ENCODE results near the gene C8G.

The C8G gene

DNA sequence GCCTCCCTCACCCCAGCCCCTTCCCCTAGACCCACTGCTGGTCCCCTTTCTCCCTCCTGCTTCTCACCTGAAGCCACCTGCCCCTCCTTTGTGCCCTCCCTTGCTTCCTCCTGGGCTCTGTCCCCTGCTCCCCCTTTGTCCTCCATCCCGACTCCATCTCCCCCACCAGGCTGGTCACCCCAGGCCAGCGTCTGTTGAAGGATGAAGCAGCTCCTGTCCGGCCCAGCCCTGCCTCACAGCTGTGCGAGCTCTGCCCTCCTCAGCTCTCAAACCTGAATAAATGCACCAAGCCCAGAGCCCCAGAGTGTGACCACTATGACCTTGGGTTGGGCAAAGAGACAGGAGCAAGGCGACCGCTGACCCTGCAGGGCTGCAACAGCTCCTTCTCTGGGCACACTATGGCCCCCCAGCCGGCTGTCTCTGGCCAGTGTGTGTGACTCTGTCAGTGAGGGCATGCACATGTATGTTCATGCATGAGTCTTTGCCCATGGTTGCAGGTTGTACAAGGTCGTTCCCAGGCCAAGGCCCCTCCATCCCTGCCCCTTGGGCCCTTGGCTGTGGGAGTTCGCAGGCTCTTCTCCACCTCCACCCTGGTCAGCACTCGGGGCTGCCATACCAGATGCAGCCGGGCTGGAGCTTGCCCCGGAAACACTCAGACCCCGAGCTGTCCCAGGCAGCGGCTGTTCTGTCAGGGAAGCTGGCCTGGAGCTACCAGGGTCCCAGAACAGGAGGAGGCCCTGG is 10.3 kb downstream of the C8G start:
- DNase-seq, result no peak

DNA sequence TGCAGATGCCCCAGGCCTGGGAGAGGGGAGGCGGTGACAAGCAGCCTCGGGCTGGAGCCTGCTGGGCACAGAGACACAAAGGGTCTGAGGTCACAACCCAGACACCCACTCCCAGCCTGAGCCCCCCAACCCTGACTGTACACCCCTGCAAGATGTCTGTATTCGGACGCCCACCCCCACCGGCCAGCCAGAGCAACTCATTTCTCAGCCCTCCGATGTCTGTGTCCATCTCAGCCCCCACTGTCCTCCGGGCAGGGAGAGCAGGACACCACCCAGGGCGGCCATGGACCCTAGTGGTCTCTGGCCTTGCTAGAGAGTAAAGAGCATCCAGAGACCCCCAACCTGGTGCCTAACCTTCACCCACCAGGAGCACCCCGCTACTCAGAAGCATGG is 10.9 kb downstream of the C8G start:
- DNase-seq, result no peak

DNA sequence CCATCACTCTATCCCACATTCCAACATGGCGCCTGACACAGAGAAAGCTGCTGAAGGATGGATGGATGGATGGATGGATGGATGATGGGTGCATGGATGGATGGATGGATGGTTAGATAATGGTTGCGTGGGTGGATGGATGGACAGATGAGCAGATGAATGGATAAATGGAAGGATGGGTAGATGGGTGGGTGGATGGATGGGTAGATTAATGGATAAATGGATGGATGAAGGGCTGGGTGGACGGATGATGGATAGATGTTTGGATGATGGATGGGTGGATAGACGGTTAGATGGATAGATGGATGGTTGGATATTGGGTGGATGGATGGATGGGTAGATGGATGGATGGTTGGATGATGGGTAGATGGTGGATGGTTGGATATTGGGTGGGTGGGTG is 11.6 kb downstream of the C8G start:
- no peak for DNase-seq

DNA sequence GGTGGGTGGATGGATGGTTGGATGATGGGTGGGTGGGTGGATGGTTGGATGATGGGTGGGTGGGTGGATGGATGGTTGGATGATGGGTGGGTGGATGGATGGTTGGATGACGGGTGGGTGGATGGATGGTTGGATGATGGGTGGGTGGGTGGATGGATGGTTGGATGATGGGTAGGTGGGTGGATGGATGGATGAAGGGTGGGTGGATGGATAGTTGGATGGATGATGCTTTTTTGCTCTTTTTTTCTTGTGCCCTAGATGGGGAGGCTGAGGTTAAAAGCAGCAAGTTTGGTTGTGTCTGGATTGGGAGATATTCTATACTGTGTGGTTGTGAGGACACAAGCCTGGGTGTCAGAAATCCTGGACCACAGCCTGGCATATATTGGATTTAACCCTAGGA is 12.4 kb downstream of the C8G start:
- no peak for DNase-seq

DNA sequence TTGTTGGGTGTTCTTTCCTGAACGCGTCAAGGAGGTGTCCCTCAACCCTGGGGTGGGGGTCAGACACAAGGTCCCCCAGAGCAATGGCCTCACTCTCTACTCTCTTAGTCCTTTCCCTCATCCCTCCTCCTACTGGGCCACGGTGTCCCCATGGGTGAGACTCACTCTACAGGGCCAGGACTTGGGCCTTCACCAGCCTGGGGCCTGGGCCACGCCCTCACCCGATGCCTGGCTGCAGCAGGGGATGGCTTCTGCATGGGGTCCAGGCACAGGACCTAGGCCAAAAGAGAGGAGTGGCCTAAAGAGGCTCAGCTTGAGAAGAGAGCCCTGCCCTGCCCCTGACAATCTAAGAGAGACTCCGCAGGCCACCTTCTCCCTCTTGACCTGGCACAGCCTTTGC is 12.9 kb downstream of the C8G start:
- no peak for DNase-seq

DNA sequence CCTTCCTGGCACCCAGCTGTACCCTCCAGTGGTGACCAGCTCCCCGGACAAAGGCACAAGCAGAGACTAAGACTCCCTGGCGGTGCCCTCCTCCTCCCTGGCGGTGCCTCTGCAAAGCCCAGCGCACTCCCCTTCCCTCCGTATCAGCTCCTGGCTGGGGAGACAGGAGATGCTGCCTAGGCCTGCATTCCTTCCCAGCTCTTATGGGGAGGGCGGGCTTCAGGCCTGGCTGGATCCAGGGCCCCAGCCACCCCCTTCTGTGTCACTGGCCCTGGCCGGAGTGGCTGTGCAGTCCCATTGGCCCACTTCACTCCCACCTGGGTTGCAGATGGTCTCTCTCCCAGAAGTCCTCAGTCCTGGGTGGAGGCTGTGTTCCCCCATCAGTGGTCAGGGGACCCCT is 13.4 kb downstream of the C8G start:
- DNase-seq, result no peak

DNA sequence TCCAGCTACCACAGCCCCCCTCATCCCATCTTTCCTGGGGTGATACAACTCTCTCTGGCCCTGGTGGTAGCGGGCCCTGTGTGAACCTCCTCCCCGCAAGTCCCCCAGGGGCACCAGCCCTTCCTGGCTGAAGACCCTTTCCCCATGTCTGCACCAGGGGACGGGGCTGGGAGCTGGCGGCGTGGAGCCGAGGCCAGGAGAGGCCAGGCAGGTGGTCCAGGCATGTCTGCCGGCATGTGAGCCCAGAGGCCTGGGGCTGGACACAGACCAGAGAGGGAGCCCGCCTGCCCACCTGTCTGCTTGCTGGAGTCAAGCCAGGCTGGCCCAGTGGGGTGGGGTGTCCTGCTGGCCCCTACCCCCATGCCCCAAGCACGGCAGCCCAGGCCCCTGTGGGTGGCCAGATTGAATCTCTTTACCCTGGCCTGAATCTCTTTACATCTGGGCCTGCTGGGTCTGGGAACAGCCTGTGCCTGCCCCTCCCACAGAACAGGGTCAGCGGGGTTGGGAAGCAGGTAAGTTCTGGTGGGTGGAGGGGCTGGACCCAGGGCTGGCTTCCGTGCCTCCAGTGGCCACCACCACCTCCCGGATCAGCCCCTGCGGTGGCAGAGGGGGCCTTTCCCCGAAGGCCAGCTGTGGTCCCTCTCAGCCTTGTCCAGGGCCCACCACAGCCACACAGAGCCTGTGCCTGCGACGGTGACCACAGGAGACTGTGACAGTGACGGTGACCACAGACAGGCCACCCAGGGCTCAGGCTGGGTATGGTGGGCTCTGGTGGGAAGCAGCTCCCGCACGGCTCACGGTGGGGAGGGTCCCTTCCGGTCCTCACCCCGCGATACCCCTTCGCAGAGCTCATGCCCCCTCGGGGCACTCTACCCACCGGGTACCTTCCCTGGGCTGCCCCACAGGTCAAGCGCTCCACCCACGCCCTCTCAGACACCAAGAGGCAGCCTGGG is 14.1 kb downstream of the C8G start:
- DNase-seq, result no peak

DNA sequence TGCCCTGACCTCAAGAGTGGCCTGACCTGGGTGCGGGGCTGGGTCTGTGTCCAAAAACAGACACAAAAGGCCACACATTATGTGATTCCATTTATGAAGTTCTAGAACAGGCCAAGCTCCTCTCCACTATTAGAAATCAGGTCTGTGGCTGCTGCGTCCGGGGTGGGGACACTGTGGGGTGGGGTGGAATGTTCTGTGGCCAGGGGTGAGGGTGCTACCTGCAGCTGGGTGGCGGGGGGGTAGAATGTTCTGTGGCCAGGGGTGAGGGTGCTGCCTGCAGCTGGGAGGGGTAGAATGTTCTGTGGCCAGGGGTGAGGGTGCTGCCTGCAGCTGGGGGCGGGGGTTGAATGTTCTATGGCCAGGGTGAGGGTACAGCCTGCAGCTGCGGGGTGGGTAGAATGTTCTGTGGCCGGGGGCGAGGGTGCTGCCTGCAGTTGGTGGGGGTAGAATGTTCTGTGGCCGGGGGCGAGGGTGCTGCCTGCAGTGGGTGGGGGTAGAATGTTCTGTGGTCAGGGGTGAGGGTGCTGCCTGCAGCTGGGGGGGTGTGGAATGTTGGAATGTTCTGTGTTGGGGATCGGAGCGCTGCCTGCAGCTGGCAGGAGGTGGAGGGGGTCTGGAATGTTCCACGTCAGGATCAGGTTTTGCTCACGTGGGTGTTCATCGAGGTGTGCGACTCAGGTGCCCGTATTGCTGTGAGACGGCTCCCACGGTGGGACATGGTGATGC is 15.3 kb downstream of the C8G start:
- DNase-seq, result no peak

DNA sequence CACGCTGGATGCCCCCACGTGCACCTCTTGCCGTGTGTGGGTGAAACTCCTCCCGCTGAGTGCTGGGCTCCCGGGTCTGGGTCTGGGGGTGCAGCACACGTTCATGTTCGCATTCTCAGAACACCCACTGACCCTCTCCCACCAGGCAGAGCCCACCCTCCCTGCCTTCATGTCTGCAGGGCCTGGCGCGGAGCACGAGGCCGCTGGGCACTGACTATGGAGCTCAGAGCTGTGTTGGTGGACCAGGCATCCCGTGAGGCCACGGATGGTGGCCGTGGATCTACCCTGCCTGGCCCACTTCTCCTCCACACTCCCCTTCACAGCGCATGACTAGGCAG is 15.9 kb downstream of the C8G start:
- no peak for DNase-seq

DNA sequence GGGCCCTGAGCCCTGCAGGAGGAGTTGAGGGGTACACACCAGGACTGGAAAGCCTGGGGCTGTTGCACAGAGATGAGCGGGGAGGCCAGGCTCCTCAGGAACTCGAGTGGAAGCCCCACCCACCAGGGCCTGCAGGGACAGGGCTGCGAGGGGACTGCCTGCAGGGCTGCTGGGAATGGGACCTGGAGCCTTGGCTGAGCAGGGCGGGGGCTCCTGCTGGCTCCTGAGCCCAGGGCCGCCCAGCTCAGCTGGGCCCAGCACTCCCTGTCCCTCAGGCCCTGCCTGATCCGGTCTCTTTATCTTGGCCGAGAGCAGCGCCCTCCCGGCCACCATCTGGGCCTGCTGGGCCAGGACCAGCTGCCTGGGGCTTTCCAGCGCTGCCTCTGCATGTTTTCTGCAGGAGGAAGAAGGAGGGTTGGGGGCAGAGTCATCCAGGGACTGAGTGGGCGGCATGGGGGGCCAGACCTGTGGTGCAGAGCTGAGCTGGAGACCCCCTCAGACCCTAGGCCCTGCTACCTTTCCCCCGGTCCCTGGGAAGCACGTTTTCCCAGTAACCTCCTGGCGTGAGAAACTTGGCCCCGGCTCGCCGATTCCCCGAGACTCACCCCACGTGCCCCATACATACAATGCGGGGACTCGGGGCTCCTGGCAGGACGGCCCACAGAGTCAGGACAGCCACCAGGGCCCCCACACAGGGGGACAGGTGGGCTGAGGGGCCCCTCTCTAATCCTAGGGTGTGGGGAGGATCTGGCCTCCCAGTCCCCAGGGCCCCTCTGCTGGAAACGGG is 16.4 kb downstream of the C8G start:
- DNase-seq, result peak; percentile 32

DNA sequence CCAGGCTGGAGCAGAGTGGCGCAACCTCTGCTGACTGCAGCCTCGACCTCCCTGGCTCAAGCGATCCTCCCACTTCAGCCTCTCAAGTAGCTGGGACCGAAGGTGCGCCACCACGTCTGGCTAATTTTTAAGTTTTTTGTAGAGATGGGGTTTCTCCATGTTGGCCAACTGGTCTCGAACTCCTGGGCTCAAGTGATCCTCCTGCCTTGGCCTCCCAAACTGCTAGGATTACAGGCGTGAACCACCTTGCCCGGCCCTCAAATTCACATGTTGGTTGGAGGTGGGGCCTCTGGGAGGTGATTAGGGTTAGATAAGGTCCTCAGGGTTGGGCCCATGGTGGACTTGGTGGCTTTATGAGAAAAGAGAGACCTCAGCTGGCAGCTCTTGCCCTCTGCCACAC is 17.1 kb downstream of the C8G start:
- no peak for DNase-seq

DNA sequence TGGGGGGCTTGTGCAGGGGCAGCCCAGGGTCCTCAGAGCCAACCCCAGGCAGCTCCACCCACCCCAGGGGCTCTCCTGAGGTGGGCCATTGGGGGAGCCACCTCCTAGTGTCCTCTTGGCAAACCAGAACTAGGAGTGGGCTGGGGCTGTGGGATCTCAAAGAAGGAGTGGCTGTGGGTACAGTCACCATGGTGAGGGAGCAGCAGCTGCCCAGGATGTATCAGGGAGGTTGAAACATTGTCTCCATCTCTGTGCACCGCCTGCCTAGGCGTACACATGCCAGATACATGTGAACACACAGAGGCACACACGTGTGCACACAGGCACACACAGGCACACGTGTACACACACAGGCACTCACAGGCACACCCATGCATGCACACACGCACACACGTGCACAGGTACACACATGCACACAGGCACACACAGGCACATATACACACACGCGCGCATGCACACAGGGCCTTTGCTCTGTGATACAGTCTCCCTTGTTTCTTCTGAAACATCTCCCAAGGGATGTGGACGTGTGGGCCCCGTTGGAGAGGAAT is 17.7 kb downstream of the C8G start:
- no peak for DNase-seq

DNA sequence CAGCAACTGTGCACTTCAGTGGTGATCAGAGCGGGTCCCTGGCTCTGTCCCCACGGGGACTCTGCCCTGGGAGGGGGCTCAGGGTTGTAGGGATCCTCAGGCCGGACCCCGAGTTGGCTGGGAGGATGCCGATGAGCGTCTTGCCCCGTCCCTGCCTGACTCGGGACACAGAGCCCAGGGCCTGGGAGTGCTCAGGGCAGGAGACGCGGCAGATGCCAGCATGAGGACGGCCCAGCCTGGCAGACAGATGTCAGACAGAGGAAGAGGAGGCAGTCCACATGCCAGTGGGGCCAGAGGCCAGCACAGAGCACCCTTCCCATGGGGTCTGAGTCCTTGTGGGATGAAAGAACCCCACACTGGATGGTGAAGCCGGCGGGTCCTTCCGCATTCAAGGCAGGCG is 18.3 kb downstream of the C8G start:
- no peak for DNase-seq

DNA sequence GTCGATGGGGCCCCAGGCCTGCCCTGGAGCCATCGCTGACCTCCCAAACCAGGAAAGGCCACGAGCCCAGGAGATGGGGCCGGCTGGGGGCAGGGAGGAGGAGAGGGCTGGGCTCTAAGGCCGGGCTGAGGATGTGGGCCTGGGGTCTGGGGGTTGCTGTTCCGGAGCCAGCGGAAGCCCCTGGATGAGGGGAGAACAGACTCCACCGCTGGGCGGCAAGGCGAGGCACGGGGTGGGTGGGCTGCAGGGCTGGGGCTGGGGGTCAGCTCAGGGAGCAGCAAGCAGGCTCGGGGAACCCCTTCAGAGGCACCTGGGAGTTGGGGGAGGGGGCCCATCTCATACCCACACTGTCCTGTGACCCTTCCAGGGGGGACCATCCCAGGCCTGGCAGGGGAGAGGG is 18.7 kb downstream of the C8G start:
- no peak for DNase-seq

DNA sequence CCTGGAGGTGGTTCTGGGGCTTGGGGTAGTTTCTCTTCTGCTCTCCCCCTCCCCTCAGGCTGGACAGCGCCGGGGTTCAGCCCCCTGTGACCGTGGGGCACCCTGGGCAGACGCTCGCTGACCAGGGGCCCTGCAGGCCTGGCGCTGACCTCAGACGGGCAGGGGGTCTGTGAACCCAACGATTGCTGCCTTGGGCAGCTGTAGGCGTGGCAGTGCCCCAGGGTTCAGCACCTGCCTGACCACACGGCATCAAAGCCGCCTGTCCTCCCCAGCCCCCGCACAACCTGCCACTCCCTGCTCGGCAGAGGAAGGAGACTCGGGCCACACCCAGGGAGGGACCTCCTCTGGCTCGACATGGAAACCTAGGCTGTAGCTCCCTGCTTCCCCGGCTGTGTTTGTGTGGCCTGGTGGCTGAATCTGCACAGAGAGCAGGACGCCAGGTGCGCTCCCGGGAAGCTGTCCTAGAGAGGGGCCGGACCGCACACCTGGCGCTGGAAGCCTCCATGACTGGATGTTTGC is 19.2 kb downstream of the C8G start:
- no peak for DNase-seq

DNA sequence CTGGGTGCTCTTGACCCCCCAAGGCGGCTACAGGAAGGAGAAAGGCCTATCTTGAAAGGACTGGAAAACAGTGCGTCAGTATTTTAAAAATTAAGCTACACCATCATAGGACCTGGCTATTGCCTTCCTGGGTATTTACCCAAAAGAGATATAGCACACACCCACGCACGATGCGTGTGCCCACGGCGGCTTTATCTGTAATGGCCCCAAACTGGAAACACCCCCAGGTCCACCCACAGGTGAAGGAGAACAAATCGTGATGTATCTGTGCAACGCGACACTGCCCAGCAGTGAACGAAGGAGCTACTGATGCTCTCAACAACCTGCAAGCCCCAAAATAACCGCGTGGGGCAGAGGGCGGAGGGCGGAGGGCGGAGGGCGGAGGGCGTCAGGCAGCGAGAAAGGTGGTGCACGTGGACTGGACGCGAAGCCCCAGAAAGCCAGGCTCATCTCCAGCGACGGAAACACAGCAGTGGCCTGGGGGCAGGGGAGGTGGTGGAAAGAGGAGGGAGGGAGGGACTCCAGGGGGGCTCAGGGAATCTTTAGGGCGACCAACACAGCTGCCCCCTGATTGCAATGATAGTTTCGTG is 19.9 kb downstream of the C8G start:
- DNase-seq, result no peak

DNA sequence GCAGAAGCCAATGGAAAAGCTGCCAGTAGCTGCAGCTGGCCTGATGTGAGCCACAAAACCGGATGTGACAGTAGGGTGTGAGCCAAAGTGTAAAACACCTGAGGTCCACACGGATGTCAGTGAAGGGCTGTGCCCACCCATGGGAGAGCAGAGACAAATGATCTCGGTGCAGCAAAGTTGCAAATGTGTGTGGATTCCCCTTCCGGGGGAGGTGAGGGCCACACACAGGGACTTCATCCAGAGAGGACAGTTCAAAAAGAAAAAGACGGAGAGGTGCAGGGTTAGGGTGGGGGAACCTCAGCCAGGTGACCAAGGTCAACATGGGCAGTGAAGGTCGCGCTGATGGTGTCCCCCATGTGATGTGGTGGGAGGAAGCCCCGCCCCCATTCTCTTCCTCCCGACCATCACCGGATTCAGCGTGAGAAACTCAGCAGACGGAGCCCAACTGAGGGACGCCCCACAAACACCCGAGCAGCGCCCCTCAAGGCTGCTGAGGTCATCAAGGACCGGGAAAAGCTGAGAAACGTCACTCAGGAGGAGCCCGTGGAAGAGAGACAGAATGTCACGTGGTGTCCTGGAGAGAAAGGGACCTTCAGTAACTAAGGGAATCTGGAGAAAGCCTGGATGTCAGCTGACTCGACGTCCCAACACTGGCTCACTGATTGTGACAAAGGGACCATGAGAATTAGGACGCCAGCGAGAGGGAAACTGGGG is 20.9 kb downstream of the C8G start:
- peak; percentile 86 for DNase-seq

DNA sequence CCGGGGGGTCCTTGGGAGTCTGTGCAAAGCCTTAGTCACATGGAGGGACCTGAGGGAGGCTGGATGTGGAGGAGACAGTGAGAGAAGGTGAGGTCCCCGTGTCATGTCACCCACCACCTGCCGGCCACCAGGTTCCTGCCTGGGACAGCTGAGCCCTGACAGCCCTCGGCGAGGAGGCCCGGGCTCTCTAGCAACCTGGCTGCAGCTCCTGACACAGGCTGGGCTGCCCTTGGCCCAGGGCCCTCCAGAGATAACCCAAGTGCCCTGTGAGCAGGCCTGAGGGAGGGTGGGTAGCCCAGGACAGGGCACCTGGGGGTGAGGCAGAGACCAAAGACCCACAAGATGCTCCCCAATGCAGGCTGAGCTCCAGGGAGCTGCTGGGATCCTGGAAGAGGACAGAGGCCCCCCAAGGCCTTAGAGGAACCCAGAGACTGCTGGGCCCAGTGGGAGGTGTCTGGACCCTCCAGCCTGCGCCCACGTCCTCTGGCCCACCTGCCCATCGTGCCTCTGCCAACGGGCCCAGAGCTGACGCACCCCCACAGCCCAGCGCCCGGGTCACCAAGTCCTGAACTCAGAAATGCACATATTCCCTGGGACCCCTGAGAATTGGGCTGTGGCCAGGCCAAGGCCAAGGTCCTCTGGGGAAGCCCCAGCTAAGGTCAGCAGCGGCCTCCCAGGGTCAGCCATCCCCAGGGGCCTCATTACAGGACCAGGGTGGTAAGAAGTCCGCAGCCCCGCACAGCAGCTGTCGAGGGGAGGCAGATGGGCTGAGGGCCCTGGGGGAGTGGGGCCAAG is 23.5 kb downstream of the C8G start:
- DNase-seq, result no peak

DNA sequence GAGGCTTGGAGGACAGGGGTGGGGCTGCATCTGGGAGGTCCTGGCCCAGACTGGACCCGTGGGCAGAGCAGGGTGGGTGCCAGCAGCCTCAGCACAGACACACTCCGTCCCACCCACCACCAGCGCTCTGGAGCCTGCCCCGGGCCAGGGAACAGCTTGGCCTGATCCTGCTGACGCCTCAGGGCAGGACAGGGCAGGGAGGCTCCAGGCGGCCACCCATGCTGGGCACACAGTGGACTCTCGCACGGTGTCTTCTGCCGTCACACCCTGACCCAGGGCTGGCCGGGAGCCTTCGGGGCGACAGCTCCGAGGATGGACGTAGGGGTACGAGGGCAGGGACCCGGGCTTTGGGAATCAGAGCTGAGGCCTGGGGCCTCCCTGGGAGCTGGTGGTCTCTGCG is 24.1 kb downstream of the C8G start:
- DNase-seq, result no peak

DNA sequence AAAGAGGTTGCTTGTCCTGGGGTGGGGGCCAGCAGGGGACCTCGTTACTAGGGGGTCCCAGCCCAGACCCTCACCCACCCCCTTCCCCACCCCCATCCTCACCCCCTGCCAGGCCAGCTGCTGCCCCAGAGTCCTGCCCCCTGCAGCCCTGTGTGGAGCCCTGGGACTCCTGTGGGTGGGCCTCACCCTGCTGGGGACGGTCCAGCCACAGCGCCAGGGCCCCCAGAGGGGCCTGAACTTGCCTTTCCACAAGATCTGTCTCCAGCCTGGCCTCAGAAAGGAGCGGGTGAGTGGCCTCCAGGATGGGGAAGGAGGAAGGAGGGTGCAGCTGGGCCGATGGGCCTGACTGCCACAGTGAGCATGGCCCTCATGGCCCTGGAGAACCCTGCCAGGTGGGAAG is 24.7 kb downstream of the C8G start:
- no peak for DNase-seq
